Sigmoid colon (tissue), 7 donors: ENCODE data around the gene LIG3. TPM values are rescaled to one million over a fixed set of nuclear protein-coding genes. Genes with fewer than 3 reads are reported as not detected.
A peak's percentile ranks its signal among the peaks of the same experiment; 100 is the strongest.

Experiments used
- DNase-seq: peaks from one replicate; pipeline ENCODE4 v3.0.0-alpha.2; 2019
- H3K27ac ChIP-seq, 4 donors: fragments of 200-600 bp; sonication (generic); one replicate each; pipeline ENCODE4 v1.5.1; 2016 to 2019; ENCODE audit warnings: mild to moderate bottlenecking in 1 of 4
- H3K27me3 ChIP-seq, 3 donors: fragments of 200-600 bp; sonication (generic); one replicate each; pipeline ENCODE4 v1.5.1; 2019; ENCODE audit warnings: mild to moderate bottlenecking in 1 of 3
- H3K36me3 ChIP-seq, 4 donors: fragments of 200-600 bp; sonication (generic); one replicate each; pipeline ENCODE4 v1.5.1; 2016 to 2019
- H3K4me1 ChIP-seq, 4 donors: fragments of 200-600 bp; sonication (generic); one replicate each; pipeline ENCODE4 v1.5.1; 2017 to 2019
- H3K4me3 ChIP-seq, 4 donors: fragments of 200-600 bp; sonication (generic); one replicate each; pipeline ENCODE4 v1.5.1; 2017 to 2019; ENCODE audit warnings: mild to moderate bottlenecking in 2 of 4, moderate library complexity in 1 of 4
- H3K9me3 ChIP-seq, 4 donors: fragments of 200-600 bp in 3 of 4; sonication (generic) in 3 of 4; one replicate each; pipeline versions ENCODE4 v1.5.1 to v1.6.1; 2013 to 2019
- CTCF ChIP-seq, 4 experiments: fragments of 450-650 bp in 3 of 4; fragments of 200-600 bp in 1 of 4; IDR thresholded peaks; one replicate each; pipeline ENCODE4 v1.5.1; 2016 to 2019; ENCODE audit warnings: antibody characterized with exemption in 4 of 4, mild to moderate bottlenecking in 3 of 4, moderate library complexity in 2 of 4
- EP300 ChIP-seq, 4 donors: sonication (generic); formaldehyde crosslinking; IDR thresholded peaks; one replicate each; pipeline ENCODE4 v1.6.1; 2017; ENCODE audit warnings: antibody characterized with exemption in 4 of 4
- POLR2A ChIP-seq, 2 donors: fragments of 450-650 bp; IDR thresholded peaks; one replicate each; pipeline ENCODE4 v1.6.1; 2016; ENCODE audit warnings: antibody characterized with exemption in 2 of 2, mild to moderate bottlenecking in 2 of 2, moderate library complexity in 2 of 2
- POLR2AphosphoS5 ChIP-seq, 4 donors: sonication (generic); formaldehyde crosslinking; IDR thresholded peaks; one replicate each; pipeline ENCODE4 v1.6.1; 2017; ENCODE audit warnings: antibody characterized with exemption in 4 of 4
- WGBS, 2 donors: extraction: QIAGEN DNeasy Blood & Tissue Kit; methylation state at CpG; one replicate each; pipeline ENCODE4 v1.1.7; 2013; 5-methylcytosine and 5-hydroxymethylcytosine counted together
- intact Hi-C: fragments of 100-400 bp; cut with DNase I; formaldehyde crosslinking; loops from one replicate; pipeline ENCODE4 v1.15.1; 2023
- polyA plus RNA-seq, 3 donors: library from polyadenylated mRNA; stranded (reverse); fragments of 200-250 nt; gene quantifications; one replicate each; pipeline ENCODE4 v1.2.3, GENCODE V29; 2013
- total RNA-seq, 4 donors: library from RNA; depleted of rRNA; stranded (reverse); fragments of >200 nt; gene quantifications; one replicate each; pipeline ENCODE4 v1.1.0, GENCODE V29; 2016
- donor health status: healthy with polysubstance abuse.
- donor health status: Bipolar disorder and iron deficiency.
- donor health status: healthy.

LIG3 gene
- total and polyA plus RNA-seq, 7 donors = 3.5 to 29.7 (median 19.4) TPM

GRCh38 chr17:34981538-34982241, 1.4 kb downstream of the LIG3 start:
- Histone ChIP-seq H3K4me3 (peak overlapping the region; percentile 74 to 80 (median 77)), H3K9me3 (no peaks in the 10 kb centered on the region), H3K36me3 (peaks cover 0 to 22% (median 0%) of the 10 kb centered on the region in 4 donors), H3K27ac (peak overlapping the region; percentile 94 to 98 (median 96)), H3K4me1 (peaks cover 0 to 36% (median 28%) of the 10 kb centered on the region in 4 donors), H3K27me3 (no peaks in the 10 kb centered on the region)
- WGBS, 2 donors = 8 to 22% methylated on average over 8 of the region's 8 CpGs
- peak; percentile 5 for DNase-seq
- TF ChIP-seq POLR2A (IDR thresholded peaks at IDR 0.05) (no peak), POLR2AphosphoS5 (IDR thresholded peaks at IDR 0.05) (peak in 1 of 4 donors; percentile 21)
- intact Hi-C loops = loop anchor here (1.0 to 10.0 kb wide), 4 partner anchors 15 to 587 kb away; partner anchors contain the start of genes RAD51D and SLFN5

GRCh38 chr17:34987232-34987631, 6.9 kb downstream of the LIG3 start:
- 33 to 72% methylated on average over 2 of the region's 2 CpGs for WGBS, 2 donors
- H3K27ac ChIP-seq = no peak overlapping the region
- H3K4me1 ChIP-seq = peaks cover 0 to 28% (median 18%) of the 10 kb centered on the region in 4 donors
- intact Hi-C loops = loop anchor here (10.0 kb wide), 1 partner anchor 258 kb away; the partner anchor contains the start of gene SLFN5
- no peaks in the 10 kb centered on the region for H3K9me3 ChIP-seq
- DNase-seq = no peak
- H3K27me3 ChIP-seq = no peaks in the 10 kb centered on the region
- TF ChIP-seq EP300 (IDR thresholded peaks at IDR 0.05) (no peak), CTCF (IDR thresholded peaks at IDR 0.05) (no peak), POLR2A (IDR thresholded peaks at IDR 0.05) (no peak), POLR2AphosphoS5 (IDR thresholded peaks at IDR 0.05) (no peak)
- no peak overlapping the region for H3K4me3 ChIP-seq
- H3K36me3 ChIP-seq = peaks cover 5 to 69% (median 13%) of the 10 kb centered on the region in 4 donors

DNA sequence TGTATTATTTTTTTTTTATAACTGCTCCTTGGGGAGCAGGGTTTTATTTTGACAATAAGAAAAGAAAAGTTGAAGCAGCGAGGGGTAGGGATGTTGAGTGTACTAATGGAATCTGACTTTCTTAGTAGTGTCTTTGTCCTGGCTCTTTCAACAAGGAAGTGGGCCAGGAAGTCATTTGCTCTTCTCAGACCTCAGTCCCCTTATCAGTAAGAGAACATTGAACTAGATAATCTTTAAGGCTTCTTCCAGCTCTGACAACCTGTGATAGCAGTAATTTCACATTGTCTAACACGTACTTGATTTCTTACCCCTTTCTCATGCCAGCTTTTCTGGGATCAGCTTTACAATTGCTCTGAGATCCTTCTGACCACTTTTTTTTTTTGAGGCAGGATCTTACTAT, 8.3 kb downstream of the LIG3 start:
- H3K36me3 ChIP-seq = peaks cover 5 to 77% (median 15%) of the 10 kb centered on the region in 4 donors
- H3K27me3 ChIP-seq = no peaks in the 10 kb centered on the region
- DNase-seq = no peak
- no peaks in the 10 kb centered on the region for H3K9me3 ChIP-seq
- no peak overlapping the region for H3K4me3 ChIP-seq
- no peak overlapping the region for H3K27ac ChIP-seq
- WGBS, 2 donors = 56 to 81% methylated on average over 2 of the region's 2 CpGs
- intact Hi-C loops = loop anchor here (10.0 kb wide), 1 partner anchor 256 kb away; the partner anchor contains the start of gene SLFN5
- H3K4me1 ChIP-seq = peaks cover 0 to 15% (median 10%) of the 10 kb centered on the region in 4 donors
- TF ChIP-seq POLR2A (IDR thresholded peaks at IDR 0.05) = no peak
- TF ChIP-seq CTCF (IDR thresholded peaks at IDR 0.05) = no peak
- TF ChIP-seq POLR2AphosphoS5 (IDR thresholded peaks at IDR 0.05) = no peak
- TF ChIP-seq EP300 (IDR thresholded peaks at IDR 0.05) = no peak

GRCh38 chr17:34989473-34989872, 9.2 kb downstream of the LIG3 start:
- intact Hi-C loops = loop anchor here (10.0 kb wide), 1 partner anchor 255 kb away; the partner anchor contains the start of gene SLFN5
- no peaks in the 10 kb centered on the region for H3K27me3 ChIP-seq
- no peak for DNase-seq
- no peak overlapping the region for H3K27ac ChIP-seq
- no peak overlapping the region for H3K4me3 ChIP-seq
- TF ChIP-seq POLR2A (IDR thresholded peaks at IDR 0.05) = no peak
- TF ChIP-seq EP300 (IDR thresholded peaks at IDR 0.05) = no peak
- TF ChIP-seq CTCF (IDR thresholded peaks at IDR 0.05) = no peak
- TF ChIP-seq POLR2AphosphoS5 (IDR thresholded peaks at IDR 0.05) = no peak
- H3K4me1 ChIP-seq = peaks cover 0 to 11% (median 8%) of the 10 kb centered on the region in 4 donors
- H3K36me3 ChIP-seq = peaks cover 10 to 82% (median 19%) of the 10 kb centered on the region in 4 donors
- WGBS, 2 donors = 95 to 96% methylated on average over 10 of the region's 10 CpGs
- no peaks in the 10 kb centered on the region for H3K9me3 ChIP-seq

DNA sequence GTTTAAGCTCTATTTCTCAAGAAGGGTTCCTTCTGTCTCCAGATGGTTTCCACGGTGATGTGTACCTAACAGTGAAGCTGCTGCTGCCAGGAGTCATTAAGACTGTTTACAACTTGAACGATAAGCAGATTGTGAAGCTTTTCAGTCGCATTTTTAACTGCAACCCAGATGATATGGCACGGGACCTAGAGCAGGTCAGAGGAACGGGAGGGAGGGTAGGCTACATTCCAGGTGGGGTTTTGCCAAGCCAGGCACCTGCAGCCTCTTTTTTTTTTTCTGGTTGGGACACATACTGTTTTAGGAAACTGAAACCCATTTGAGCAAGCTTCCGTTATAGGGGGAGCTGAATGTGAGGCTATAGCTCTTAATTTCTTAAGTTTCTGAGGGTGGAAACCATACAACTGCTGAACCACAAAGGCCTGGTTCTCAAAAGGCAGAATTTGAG, 10.6 kb downstream of the LIG3 start:
- WGBS, 2 donors = 7 to 48% methylated on average over 6 of the region's 6 CpGs
- no peak overlapping the region for H3K4me3 ChIP-seq

More for the DNA sequence above, 10.6 kb downstream of the LIG3 start:
- DNase-seq = no peak
- Histone ChIP-seq H3K36me3 (peaks cover 10 to 91% (median 19%) of the 10 kb centered on the region in 4 donors), H3K27me3 (no peaks in the 10 kb centered on the region), H3K9me3 (no peaks in the 10 kb centered on the region), H3K4me1 (peaks cover 0 to 11% (median 8%) of the 10 kb centered on the region in 4 donors), H3K27ac (peak overlapping the region in 3 of 4 donors; percentile 42 to 67 (median 62))
- intact Hi-C loops = no loop called here
- TF ChIP-seq EP300 (IDR thresholded peaks at IDR 0.05) (no peak), POLR2AphosphoS5 (IDR thresholded peaks at IDR 0.05) (peak in 2 of 4 donors; percentile 30 to 38)
